HG03159 (cell line): Measurements from ENCODE around the gene FSD1.

Experiments used
- ATAC-seq: cut with Tn5 transposase; IDR thresholded peaks from one replicate; pipeline ENCODE4 v1.9.1; 2021; ENCODE audit warnings: mild to moderate bottlenecking, moderate library complexity; ENCODE audit not compliant: unreplicated experiment

Gene FSD1

DNA sequence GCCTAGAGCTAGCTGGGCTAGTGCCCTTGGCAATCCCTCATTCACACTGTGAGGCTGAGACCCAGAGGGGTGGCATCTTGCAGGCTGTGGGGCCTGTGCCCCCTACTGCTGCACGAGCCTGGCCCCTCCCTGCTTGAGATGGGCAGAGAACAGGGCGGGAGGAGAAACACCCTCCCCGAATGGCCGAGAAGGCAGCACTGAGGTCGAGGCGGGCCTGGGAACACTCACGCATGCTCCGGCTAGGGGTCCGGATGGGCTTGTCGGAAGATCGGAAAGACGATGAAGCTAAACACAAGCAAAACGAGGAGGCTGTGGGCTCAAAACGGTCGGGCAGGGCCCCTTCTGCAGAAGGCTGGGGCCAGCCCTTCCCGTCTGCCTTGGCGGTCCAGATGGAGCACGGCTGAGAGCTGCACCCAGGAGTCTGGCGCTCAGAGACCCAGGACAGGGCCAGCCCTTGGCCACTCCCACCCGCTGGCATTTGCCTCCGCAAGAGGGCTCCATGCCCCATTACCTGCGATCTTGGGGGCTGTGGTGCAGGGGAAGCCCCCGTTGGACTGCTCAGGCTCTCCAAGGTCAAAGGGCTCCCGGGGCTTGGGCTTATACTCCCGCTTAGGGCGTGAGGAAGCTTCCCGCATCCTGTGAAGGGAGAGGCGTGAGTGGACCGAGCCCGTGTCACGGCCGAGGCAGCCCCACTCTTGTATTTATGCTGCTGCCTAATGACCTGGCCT lies 57.9 kb downstream of the FSD1 start:
- ATAC-seq: no peak

- no peak for ATAC-seq
Measured at GRCh38 chr19:4362831-4363545, 58.6 kb downstream of the FSD1 start.

DNA sequence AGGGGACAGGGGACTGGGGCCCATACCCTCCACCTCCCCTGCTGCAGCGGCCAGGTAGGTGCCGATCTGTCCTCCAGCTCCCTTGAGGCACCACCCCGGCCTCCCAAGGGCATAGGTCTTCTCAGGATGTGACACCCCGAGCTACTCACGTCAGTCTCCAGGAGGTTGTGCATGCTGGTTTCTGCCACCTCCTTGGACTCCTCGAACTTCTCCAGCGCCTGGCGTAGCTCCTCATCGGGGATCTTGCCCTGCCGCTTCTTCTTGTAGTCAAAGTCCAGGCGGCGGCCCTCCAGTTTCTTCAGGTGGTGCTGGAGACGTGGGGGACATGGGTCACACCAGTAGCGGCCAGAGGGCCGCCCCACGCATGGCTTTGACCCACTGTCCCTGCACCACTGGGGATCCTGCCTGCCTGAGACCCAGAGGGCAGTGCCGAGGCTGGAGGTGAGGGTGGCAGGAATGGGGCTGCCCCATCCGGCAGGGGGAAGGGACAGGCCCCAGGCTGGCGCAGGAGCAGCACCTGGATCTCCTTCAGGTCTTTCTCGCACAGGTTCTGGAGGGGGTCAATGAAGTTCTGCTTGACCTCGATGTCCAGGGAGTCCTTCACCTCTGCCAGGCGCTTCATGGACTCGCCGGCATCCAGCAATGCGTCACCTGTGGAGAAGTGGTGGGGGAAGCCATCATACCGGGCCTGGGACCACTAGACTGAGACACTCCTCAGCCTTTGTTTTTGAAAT lies 59.3 kb downstream of the FSD1 start:
- ATAC-seq: no peak

- no peak for ATAC-seq
Measured at GRCh38 chr19:4365341-4365740, 60.9 kb downstream of the FSD1 start.

DNA sequence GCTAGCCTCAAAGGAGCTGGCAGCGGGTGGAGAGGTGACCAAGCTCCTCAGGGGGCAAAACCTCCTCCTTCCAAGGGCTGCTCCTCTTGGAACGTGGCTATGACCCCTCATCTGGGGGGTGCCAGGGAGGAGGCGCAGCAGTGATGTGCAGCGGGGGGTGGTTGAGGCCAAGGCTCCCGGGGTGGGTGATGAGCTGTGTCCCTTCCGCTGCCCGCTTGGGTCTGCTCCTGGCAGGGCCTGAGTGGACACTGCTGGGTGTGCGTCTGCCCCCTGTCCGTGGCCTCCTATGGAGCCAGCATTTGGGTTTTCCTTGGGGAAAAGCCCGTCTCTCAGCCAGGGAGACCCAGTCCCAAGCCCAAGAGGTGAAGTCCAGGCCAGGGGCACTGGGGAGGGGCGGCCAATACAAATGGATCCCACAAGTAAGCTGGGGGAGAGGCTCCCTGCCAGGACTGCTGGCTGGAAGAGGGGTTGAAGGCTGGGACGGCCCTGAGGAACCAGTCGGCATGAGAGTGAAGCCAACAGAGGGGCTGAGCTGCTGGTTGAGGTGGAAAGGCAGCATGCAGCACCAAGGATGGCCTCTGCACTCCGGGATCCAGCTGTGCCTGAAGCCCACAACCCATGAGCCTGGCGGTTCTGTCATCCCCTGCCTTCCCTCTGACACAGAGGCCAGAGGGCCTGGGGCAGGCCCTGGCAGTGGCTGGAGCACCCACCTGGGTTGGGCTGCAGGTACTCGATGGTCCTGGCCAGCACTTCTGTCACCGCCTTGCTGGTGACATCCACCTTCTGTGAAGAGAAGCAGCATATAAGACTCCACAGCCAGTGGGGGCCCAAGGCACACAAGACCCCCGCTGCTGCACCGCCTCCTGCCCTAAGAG lies 61.6 kb downstream of the FSD1 start:
- no peak for ATAC-seq

- ATAC-seq: no peak
Measured at GRCh38 chr19:4366666-4367335, 62.4 kb downstream of the FSD1 start.

DNA sequence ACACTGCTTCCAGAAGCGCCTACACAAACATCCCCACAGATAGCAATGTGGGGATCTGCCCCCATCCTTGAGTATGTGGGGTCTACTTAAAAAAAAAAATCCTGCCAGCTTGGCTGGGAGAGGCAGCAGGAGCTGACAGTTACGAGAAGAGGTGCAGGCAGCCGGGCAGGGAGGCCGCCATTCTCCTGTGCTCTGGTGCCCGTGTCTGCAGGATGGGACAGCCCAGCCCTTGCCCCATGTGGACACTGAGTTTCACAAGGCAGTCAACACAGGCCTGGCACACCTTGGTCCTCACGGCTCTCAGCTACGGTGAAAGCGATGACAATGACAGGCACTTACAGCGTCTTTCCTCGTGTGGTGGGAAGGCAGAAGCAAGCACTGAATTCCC lies 62.9 kb downstream of the FSD1 start:
- no peak for ATAC-seq

DNA sequence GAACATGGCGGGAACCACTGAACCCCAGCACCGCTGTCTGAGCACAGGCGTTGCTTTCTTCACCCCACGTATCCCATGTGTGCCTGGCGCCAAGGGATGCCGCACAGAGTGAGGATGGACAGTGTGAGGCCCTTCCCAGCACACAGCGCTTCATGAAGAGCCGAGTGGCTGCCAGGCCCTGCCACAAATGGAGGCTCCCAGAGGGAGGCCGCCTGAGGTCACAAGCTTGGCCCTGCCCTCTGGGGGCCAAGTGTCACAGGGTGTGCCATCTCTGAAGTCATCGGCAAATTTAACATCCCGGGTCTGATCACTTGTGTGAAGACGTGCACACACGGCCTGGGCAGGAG lies 63.4 kb downstream of the FSD1 start:
- ATAC-seq: no peak

DNA sequence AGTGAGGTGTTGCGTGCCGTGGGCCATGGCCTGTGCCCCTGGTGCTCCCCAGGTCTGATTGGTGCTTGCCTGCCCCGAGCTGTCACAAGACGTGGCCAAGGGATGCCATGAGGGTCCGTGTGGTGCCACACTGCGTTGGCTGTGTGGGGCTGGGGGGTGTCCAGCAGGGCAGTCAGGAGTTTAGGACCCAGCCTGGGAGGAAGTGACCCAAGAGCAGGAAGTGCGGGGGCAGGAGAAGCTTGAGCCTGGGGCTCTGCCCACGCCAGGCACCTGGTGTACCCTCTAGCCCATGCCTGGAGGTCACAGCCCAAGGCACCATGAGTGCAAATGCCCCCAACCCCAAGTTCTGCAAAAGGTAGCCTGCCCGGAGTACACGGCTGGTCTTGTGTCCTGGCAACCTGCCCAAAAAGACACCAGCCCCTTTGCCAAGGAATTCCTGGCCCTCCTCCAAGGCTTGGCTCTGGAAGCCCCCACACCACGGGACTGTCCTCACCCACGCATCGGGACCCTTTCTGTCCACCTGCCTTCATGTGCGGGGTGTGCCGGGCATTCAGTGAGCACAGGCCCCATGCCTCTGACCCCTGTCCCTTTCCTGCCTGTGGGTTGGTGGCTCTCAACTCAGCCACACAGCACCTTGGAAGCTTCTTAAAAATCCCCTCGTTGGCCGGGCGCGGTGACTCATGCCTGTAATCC lies 63.9 kb downstream of the FSD1 start:
- ATAC-seq: no peak

DNA sequence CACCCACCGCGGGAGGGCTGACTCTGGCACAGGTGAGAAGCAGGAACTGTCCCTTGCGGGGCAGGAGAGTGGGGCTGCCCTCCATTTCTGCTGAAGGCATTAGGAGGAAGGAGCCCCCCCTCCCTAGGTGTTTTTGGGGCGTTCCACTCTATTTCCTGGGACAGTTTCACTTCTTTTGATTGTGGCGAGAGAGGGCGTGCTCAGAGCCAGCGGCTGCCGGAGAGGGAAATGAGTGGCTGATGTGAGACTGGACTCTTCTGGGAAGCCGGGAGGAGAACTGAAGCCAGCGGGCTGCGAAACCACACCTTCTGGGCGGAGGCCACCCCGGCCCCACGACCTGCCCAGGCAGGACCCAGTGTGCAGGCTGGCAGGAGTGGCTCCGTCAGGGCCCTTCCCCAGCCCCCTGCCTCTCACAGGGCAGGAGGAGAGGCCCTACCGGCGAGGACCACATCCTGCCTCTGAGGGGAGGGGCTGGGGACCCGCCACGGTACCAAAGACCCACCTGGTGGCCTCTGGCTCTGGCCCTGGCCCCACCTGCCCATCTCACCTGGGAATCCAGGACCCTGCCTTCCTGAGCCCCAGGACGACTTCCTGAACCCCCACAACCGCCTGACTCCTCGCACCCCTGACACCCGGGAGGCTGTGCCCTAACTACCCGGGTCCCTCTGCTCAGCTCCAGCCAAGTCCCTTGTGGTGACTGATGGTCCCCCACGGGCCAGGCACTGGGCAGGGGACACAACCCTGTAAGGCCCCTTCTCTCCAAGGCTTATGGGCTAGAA lies 64.9 kb downstream of the FSD1 start:
- peak; percentile 47 for ATAC-seq

DNA sequence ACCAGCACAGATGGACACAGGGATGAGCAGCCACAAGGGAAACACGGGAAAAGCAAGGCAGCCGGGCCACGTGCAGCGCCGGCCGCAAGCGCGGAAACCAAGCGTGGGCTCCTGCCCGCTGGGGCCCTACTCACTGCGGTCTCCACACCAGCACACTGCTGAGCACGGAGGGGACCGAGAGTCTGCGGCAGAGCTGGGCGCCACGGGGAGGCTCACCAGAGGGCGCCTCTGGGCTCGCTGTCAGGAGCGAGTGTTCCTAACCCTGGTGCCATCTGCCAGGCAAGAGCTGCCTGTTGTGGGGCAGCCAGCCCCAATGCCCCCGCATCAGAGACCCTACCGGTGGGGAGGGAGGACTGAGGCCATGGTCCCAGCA lies 65.5 kb downstream of the FSD1 start:
- no peak for ATAC-seq

DNA sequence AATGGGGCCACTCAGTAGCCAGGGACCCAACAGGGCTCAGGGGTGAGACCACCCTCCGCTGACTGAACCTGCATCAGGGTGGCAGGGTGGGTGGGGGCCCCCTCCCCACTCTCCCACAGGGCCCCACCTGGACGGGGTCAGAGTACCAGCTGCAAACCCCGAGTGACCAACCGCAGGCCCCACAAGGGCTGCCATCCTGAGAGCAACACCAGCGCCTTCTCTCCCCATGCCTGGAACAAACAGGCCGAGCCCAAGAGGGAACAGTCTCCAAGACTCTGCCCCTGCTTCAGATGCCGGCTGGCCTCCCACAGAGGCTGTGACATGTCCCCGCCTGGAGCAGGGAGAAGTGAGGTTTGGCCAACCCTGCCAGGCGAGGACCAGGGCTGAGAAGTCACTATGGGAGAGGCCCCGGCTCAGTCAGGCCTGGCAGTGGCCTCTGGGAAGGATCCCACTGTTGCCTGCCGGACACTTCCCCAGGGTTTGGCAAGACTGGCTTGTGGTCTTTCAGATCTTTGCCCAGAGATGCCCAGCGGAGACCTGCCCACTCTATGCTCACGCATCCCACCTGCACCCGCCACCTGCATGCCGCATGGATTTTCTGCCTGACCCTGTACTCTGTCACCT lies 66.1 kb downstream of the FSD1 start:
- ATAC-seq: no peak

- ATAC-seq: no peak
Measured at GRCh38 chr19:4371247-4372164, 67.1 kb downstream of the FSD1 start.

DNA sequence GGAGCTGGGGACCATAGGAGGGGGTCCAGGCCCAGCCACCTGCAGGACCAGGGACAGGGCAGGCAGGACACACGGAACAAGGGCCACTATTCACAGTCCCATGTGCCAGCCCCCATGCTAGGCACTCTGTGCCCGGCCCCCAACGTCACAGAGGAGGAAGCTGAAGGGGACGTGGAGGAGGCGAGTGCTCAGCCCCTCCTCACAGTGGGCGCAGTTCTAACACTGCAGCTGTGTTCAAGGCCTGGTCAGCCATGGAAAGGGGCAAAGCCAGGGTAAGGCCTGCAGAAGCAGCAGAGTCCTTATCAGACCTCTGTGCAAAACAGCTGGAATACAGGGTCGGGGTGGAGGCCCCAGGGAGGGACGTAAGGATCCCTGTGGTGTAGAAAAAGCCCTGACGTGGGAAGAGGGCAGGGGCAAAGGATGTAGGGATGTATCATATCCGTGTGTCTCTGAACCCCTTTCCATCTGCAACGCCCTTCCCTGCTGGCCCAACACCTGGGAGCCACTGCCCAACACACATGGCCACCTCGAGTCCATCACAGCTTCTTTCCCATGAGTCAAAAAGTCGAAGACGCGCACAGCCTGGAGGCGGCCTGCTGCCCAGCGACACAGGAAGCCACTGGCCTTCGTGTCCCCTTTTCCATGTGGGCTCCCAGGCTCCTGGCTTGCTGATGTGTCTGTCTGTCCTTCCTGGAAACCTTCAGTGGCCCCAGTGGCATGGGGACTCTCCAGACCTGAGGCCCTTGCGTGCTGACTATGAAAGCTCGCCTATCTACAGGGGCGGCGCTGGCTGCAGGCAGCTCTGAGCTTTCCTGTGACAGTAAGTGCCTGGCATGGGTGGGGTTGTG lies 68.0 kb downstream of the FSD1 start:
- no peak for ATAC-seq

GRCh38 chr19:4373013-4373367 lies 68.6 kb downstream of the FSD1 start:
- ATAC-seq: no peak
